PC-3 (cell line): ENCODE measurements around the gene NEURL3. TPM values are rescaled to one million over a fixed set of nuclear protein-coding genes. Genes with fewer than 3 reads are reported as not detected.
A peak's percentile ranks its signal among the peaks of the same experiment; 100 is the strongest.

Experiments used
- ATAC-seq: fragments of 200-7000 bp; cut with Tn5 transposase; 2 replicates; pipeline ENCODE4 v1.9.1; 2020; ENCODE audit warnings: mild to moderate bottlenecking, moderate library complexity
- BruUV-seq: library from RNA; stranded (reverse); fragments of 400-500 nt; replicated peaks from 2 replicates; lab custom pipeline; 2021; lab: Mats Ljungman, UMichigan
- CTCF ChIA-PET: fragments of 300-600 bp; sonication (Branson Sonifier 250); formaldehyde crosslinking; loops from one replicate; lab custom pipeline; 2022; ENCODE audit warnings: antibody characterized with exemption; lab: Charles Lee
- POLR2A ChIA-PET: fragments of 300-600 bp; sonication (Branson Sonifier 250); formaldehyde crosslinking; loops from one replicate; lab custom pipeline; 2022; ENCODE audit warnings: antibody characterized with exemption; ENCODE audit not compliant: unreplicated experiment; lab: Charles Lee
- DNase-seq: peaks from one replicate; pipeline ENCODE4 v3.0.0-alpha.2; 2015
- H2AFZ ChIP-seq: fragments of 300-600 bp; sonication (generic); 2 replicates; pipeline ENCODE4 v1.6.0; 2016; ENCODE audit warnings: antibody characterized with exemption, low read length
- H3F3A ChIP-seq: fragments of 300-600 bp; sonication (generic); one replicate; pipeline ENCODE4 v1.6.0; 2017; ENCODE audit warnings: antibody characterized with exemption, low read length, control low read depth, mild to moderate bottlenecking; ENCODE audit not compliant: unreplicated experiment
- H3K27ac ChIP-seq: fragments of 300-600 bp; sonication (generic); 2 replicates; pipeline ENCODE4 v1.5.1; 2016; ENCODE audit warnings: mild to moderate bottlenecking, low read length
- H3K27me3 ChIP-seq: fragments of 300-600 bp; sonication (generic); 2 replicates; pipeline ENCODE4 v1.6.1; 2016; ENCODE audit warnings: low read length, mixed read lengths
- H3K36me3 ChIP-seq: fragments of 300-600 bp; sonication (generic); 2 replicates; pipeline ENCODE4 v1.6.1; 2016; ENCODE audit warnings: low read depth, mixed run types, low read length, mixed read lengths
- H3K4me1 ChIP-seq: fragments of 300-600 bp; sonication (generic); 2 replicates; pipeline ENCODE4 v1.5.1; 2016; ENCODE audit warnings: low read length; ENCODE audit not compliant: insufficient read depth
- H3K4me2 ChIP-seq: fragments of 300-600 bp; sonication (generic); 2 replicates; pipeline ENCODE4 v1.6.0; 2016; ENCODE audit warnings: low read length
- H3K4me3 ChIP-seq: fragments of 300-600 bp; sonication (generic); 2 replicates; pipeline ENCODE4 v1.5.1; 2016; ENCODE audit warnings: mild to moderate bottlenecking, low read length, mixed read lengths
- H3K79me2 ChIP-seq: fragments of 300-600 bp; sonication (generic); 2 replicates; pipeline ENCODE4 v1.6.1; 2017; ENCODE audit warnings: low read length, mixed read lengths
- H3K9ac ChIP-seq: fragments of 300-600 bp; sonication (generic); 2 replicates; pipeline ENCODE4 v1.6.0; 2016; ENCODE audit warnings: mild to moderate bottlenecking, low read length
- H3K9me2 ChIP-seq: fragments of 300-600 bp; sonication (generic); replicated peaks from 2 replicates; pipeline ENCODE4 v1.6.1; 2016; ENCODE audit warnings: mixed run types, low read length, mixed read lengths
- H3K9me3 ChIP-seq: fragments of 300-600 bp; sonication (generic); 2 replicates; pipeline ENCODE4 v1.6.1; 2016; ENCODE audit warnings: low read length, mixed read lengths
- H4K20me1 ChIP-seq: fragments of 300-600 bp; sonication (generic); 2 replicates; pipeline ENCODE4 v1.6.1; 2016; ENCODE audit warnings: low read length, mixed read lengths
- EZH2 ChIP-seq: fragments of 300-600 bp; sonication (generic); IDR thresholded peaks from one replicate; pipeline ENCODE4 v1.6.1; 2017; ENCODE audit warnings: antibody characterized with exemption, mild to moderate bottlenecking, low read length; ENCODE audit not compliant: unreplicated experiment
- EZH2phosphoT487 ChIP-seq: fragments of 300-600 bp; sonication (generic); IDR thresholded peaks from 2 replicates; pipeline ENCODE4 v1.6.1; 2018; ENCODE audit warnings: mild to moderate bottlenecking, antibody characterized with exemption, low read length, borderline replicate concordance
- intact Hi-C: fragments of 100-400 bp; cut with micrococcal nuclease; formaldehyde crosslinking; loops from 2 replicates; pipeline ENCODE4 v1.9.0; 2023
- total RNA-seq: library from RNA; depleted of rRNA; stranded (reverse); fragments of >200 nt; gene quantifications from 2 replicates; pipeline ENCODE4 v1.2.3, GENCODE V29; 2014
- TF ChIP-seq, protein P1 (sequence below): fragments of 300-600 bp; sonication (generic); conservative IDR thresholded peaks from 2 replicates; pipeline ENCODE4 v1.5.1; 2017; ENCODE audit warnings: antibody characterized with exemption, low read depth, mild to moderate bottlenecking, low read length

The NEURL3 gene
- total RNA-seq, 1 experiment from 2014 or later, result 0.18 TPM

GRCh38 chr2:96507957-96508520, 2.9 kb upstream of the NEURL3 start:
- no peaks in the 10 kb centered on the region for H3K9me2 ChIP-seq
- no peak overlapping the region for H3K9ac ChIP-seq
- H3K4me3 ChIP-seq, result peak overlapping the region; percentile 63
- ATAC-seq (peak; percentile 39), DNase-seq (peak; percentile 64)
- H3K27ac ChIP-seq, result no peak overlapping the region
- ChIA-PET CTCF (interaction anchor here (2.5 kb wide), 1 partner anchor 100 kb away, joined by 38 read pairs; no protein-coding TSS in a partner anchor), POLR2A (no interaction called here)
- intact Hi-C loops, result loop anchor here (5.0 kb wide), 2 partner anchors 41 to 166 kb away; no protein-coding TSS in a partner anchor
- H3K79me2 ChIP-seq, result no peaks in the 10 kb centered on the region
- H3K27me3 ChIP-seq, result no peaks in the 10 kb centered on the region
- H3K4me1 ChIP-seq, result peaks cover 27% of the 10 kb centered on the region
- no TSS peak for BruUV-seq
- peaks cover 6% of the 10 kb centered on the region for H3F3A ChIP-seq
- peak overlapping the region; percentile 88 for H3K4me2 ChIP-seq
- TF ChIP-seq, protein P1, sequence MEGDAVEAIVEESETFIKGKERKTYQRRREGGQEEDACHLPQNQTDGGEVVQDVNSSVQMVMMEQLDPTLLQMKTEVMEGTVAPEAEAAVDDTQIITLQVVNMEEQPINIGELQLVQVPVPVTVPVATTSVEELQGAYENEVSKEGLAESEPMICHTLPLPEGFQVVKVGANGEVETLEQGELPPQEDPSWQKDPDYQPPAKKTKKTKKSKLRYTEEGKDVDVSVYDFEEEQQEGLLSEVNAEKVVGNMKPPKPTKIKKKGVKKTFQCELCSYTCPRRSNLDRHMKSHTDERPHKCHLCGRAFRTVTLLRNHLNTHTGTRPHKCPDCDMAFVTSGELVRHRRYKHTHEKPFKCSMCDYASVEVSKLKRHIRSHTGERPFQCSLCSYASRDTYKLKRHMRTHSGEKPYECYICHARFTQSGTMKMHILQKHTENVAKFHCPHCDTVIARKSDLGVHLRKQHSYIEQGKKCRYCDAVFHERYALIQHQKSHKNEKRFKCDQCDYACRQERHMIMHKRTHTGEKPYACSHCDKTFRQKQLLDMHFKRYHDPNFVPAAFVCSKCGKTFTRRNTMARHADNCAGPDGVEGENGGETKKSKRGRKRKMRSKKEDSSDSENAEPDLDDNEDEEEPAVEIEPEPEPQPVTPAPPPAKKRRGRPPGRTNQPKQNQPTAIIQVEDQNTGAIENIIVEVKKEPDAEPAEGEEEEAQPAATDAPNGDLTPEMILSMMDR, result peak; percentile 93
- no peak for TF ChIP-seq EZH2
- TF ChIP-seq EZH2phosphoT487, result no peak
- H3K9me3 ChIP-seq, result no peaks in the 10 kb centered on the region
- H2AFZ ChIP-seq, result peak overlapping the region; percentile 72
- H3K36me3 ChIP-seq, result no peaks in the 10 kb centered on the region
- no peaks in the 10 kb centered on the region for H4K20me1 ChIP-seq

DNA sequence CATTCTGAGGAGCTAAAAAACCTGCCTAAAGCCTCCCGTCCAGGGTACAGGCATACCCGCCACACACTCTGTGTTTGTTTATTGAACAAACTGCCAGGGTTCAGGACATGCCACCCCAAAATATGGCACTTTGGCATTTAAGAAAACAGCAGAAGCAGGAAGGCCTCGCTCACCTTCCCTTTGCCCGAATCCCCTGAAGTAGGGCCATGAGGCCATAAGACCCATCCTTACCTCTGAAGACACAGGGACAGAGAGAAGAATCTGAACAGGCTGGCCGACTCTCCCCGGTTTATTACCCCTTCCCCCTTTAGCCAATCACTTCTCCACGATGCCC, 1.7 kb upstream of the NEURL3 start:
- Histone ChIP-seq H3K36me3 (no peaks in the 10 kb centered on the region), H3K4me2 (no peak overlapping the region), H3K9me3 (no peaks in the 10 kb centered on the region), H2AFZ (no peak overlapping the region), H3K27ac (no peak overlapping the region), H4K20me1 (no peaks in the 10 kb centered on the region), H3F3A (peaks cover 6% of the 10 kb centered on the region), H3K9ac (no peak overlapping the region), H3K4me1 (peaks cover 27% of the 10 kb centered on the region), H3K9me2 (no peaks in the 10 kb centered on the region), H3K4me3 (no peak overlapping the region), H3K79me2 (no peaks in the 10 kb centered on the region), H3K27me3 (no peaks in the 10 kb centered on the region)
- ChIA-PET CTCF (no interaction called here), POLR2A (no interaction called here)
- ATAC-seq (no peak), DNase-seq (no peak)
- TF ChIP-seq EZH2 (no peak), EZH2phosphoT487 (no peak)
- TF ChIP-seq, protein P1, result no peak
- no TSS peak for BruUV-seq
- intact Hi-C loops, result loop anchor here (5.0 kb wide), 2 partner anchors 40 to 165 kb away; no protein-coding TSS in a partner anchor
